Muscle of arm (tissue), 14 donors: ENCODE results near the gene OR2V1. TPM values are rescaled to one million over a fixed set of nuclear protein-coding genes. Genes with fewer than 3 reads are reported as not detected.
"Not testable (repeated sequence)": the region's sequence is repeated elsewhere in the genome, so short reads cannot be mapped to it uniquely, and the experiment has no call there.

ENCODE experiments used
- DNase-seq: peaks from one replicate; pipeline ENCODE4 v3.0.0-alpha.2; 2013
- long read RNA-seq, 11 donors: transcript quantifications; one replicate each; lab custom pipeline, GENCODE V29; 2026
- polyA plus RNA-seq, 12 donors: library from polyadenylated mRNA; unstranded; fragments of 120-200 nt; gene quantifications; one replicate each; pipeline ENCODE4 v1.2.1, GENCODE V29; 2013; ENCODE audit not compliant: insufficient read length in 12 of 12

The OR2V1 gene, protein sequence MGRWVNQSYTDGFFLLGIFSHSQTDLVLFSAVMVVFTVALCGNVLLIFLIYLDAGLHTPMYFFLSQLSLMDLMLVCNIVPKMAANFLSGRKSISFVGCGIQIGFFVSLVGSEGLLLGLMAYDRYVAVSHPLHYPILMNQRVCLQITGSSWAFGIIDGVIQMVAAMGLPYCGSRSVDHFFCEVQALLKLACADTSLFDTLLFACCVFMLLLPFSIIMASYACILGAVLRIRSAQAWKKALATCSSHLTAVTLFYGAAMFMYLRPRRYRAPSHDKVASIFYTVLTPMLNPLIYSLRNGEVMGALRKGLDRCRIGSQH
- not detected for polyA plus RNA-seq
- long read RNA-seq, donor 1: 0 reads
- long read RNA-seq, donor 2: 0 reads
- long read RNA-seq, donor 3: 0 reads
- long read RNA-seq, donor 4: 0 reads
- long read RNA-seq, donor 5: 0 reads
- long read RNA-seq, donor 6: 0 reads
- long read RNA-seq, donor 7: 0 reads
- long read RNA-seq, donor 8: 0 reads
- long read RNA-seq, donor 9: 0 reads
- long read RNA-seq, donor 10: 0 reads
- long read RNA-seq, donor 11: 0 reads

DNA sequence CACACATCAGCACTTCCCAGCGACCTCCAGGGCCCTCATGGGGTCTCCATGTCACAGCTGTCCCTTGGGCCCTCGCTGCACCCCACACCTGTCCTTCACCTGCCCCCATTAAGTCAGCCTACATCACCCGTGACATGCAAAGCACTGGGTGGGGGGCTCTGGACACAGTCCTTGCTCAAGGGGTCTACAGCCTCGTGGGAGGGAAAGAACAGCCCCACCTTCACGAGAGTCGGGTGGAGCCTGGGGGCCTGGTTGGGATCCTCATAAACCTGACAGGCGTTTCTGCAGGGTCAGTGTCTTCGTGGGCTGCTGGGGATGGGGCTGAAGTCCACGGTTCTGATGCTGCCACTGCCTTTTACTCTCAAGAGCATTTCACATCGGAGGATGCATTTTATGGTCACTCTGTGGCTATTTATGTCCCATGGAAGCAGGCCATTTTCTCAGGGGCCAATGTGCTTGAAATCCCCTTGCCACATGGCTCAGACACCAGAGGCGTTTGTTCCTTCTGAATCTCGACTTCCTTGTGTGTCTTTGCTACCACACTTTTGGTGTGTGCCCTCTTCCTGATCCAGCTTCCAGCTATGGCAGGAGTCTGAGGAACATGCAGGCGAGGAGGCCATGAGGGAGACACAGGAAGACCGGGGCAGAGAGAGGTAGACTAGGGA is at the start of gene OR2V1:
Gene OR2V1, minus strand, starts transcription at position 338 of the 665 bp plus-strand sequence. CDS start 5,865 bp downstream, outside the sequence.
- DNase-seq: no peak

DNA sequence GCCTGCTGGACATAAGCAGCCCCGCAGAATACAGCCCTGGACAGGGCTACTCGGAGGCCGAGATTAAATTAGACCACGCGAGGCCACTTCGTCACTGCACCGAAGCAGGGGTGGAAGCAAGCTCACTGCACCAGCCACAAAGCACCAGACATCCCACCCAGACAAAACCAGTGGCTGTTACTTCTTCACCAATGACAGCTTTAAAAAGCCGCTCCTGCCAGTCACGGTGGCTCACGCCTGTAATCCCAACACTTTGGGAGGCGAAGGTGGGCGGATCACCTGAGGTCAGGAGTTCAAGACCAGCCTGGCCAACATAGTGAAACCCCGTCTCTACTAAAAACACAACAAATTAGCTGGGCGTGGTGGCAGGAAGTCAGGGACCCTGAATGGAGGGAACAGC is 46.6 kb upstream of the OR2V1 start:
- DNase-seq: not testable (repeated sequence)

DNA sequence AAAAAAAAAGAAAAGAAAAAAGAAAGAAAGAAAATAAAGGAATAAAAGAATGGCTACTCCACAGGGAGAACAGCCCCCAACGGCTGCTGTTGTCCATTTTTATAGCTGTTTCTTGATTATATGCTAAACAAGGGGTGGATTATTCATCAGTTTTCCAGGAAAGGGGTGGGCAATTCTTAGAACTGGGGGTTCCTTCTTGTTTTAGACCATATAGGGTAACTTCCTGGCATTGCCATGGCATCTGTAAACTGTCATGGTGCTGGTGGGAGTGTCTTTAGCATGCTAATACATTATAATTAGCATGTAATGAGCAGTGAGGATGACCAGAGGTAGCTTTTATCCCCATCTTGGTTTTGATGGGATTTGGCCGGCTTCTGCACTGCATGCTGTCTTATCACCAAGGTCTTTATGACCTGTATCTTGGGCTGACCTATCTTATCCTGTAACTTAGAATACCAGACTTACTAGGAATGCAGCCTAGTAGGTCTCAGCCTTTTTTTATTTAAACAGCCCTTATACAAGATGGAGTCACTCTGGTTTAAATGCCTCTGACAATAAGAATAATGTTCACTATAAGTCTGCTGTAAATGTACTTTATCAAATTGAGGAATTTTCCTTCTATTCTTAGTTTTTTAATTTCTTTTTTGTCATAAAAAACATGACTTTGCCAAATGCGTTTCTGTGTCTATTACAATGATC is 45.4 kb upstream of the OR2V1 start:
- DNase-seq: no peak

DNA sequence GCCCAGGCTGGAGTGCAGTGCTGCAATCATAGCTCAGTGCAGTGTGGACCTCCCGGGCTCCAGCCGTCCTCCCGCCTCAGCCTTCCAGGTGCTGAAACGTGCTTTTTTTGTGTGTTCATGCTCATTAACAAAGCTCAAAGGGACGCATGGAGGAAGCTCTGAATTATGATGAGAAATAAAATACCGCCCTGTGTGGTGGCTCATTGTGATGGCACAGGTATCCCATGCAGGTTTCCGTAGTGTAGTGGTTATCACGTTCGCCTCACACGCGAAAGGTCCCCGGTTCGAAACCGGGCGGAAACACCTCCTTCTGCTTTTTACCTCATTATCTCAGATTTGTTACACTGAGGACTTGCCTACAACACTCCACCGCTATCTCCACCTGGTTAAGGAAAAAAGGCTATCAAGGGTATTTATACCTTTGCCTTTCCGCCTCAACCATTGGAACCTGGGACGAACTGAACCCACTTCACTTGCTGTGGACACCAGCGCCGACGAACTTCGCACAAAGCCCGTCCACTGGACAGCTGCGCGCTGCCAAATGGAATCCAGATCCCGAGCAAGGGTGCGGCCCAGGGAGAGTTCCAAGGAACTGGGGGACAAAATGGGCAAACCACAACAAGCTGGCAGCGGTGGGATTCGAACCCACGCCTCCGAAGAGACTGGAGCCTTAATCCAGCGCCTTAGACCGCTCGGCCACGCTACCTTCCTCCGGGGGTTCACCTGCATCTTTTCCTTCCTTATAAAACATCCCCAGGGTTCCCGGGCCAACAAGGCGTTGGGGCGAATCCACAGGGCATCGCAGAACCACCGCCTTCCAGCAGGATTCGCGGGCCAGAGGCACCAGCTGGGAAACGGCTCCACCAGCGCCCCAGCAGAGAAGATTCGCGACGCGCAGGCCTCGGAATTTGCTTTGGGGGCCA is 42.7 kb upstream of the OR2V1 start:
- DNase-seq: no peak

DNA sequence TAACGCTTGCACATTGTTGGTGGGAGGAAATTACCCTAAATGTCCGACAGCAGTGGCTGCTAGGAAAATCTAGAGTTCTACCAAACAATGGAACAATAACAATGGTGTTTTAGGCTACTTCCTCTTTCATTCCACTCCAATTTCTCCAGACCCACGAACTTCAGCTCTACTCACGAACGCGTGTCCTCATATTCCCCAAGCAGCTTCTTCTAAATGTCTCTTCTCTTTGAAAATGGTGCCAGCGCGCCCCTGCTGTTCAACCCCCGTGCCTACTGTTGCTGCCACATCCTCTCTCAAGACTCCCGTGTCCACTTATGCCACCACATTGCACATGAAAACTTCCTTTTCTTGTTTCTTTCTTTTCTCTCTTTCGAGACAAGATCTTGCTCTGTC is 42.1 kb upstream of the OR2V1 start:
- no peak for DNase-seq

DNA sequence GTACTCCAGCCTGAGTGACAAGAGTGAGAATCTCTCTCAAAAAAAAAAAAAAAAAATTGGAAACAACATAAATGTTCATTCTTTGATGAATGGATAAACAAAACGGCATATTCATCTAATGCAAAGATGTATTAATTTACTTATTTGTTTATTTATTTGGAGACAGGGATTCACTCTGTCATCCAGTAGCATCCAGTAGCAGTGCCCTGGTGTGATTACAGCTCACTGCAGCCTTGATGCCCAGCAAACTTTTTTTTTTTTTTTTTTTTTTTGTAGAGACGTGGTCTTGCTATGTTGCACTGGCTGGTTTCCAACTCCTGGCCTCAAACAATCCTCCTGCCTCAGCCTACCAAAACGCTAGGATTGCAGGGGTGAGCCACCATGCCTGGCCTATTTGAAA is 40.8 kb upstream of the OR2V1 start:
- no peak for DNase-seq

DNA sequence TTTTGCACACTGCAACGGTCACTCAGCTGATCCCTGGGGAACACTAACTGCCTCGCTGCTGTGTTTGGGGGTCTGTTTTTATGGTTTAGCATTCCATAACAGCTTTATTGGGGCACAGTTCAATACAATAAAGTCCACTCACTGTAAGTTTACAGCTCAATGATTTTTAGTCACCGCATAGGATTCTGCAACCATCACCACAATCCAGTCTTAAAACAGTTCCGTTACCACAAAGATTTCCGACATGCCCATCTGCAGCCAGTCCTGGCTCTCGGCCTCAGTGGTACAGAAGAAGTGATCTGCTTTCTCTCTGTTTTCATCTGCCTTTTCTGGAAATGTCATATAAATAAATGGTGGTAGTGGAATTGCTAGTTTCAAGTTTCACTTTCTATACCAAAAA is 40.0 kb upstream of the OR2V1 start:
- DNase-seq: no peak

DNA sequence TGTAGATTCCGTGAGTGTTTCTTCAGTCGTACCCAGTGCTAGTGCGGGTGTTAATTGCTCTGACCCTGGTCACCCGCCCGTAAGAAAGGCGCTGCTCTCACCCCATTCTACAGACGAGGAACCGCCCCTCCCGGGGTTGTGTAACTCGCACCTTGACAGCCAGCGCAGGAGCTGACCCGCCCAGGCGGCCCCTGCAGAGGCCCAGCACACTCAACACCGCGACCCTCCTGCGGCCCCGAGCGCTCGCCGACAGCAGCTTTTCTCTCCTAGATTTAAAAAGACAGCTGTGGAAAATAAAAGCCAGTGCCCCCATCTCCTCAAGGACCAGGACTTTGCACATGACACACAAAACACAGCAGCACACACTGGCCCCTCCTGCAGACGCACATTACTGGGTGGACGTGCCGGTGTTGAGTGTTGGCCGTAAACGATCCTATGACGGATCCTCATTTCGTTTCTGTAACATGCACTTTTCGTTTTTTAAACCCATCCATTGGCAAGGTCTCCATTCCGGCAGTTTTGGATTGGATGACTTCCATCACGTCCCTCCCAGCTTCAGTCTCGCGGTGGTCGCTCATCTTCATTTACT is 39.4 kb upstream of the OR2V1 start:
- DNase-seq: no peak

DNA sequence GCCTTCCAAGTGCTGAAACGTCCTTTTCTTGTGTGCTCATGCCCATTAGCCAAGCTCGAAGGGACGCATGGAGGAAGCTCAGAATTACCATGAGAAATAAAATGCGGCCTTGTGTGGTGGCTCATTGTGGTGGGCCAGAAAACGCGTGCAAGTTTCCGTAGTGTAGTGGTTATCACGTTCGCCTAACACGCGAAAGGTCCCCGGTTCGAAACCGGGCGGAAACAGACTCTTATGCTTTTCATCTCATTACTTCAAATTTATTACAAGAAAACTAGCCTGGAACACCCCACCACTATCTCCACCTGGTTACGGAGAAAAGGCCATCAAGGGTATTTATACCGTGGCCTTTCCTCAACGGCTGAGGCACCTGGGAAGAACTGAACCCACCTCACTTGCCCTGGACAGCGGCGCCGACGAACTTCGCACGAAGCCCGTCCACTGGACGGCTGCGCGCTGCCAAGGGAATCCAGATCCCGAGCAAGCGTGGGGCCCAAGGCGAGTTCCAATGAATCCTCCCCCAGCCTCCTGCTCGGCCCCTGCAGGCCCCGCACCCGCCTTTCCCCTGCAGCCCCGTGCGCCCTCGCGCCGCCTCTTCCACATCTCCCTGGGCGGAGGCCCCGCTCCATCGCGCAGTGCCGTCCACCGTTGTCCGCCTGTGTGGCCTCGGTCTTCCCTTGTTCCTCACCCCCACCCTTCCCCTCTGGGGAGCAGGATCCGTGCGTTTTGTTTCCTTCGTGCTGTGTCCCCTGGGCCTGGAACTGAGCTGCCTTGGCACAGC is 38.7 kb upstream of the OR2V1 start:
- not testable (repeated sequence) for DNase-seq

DNA sequence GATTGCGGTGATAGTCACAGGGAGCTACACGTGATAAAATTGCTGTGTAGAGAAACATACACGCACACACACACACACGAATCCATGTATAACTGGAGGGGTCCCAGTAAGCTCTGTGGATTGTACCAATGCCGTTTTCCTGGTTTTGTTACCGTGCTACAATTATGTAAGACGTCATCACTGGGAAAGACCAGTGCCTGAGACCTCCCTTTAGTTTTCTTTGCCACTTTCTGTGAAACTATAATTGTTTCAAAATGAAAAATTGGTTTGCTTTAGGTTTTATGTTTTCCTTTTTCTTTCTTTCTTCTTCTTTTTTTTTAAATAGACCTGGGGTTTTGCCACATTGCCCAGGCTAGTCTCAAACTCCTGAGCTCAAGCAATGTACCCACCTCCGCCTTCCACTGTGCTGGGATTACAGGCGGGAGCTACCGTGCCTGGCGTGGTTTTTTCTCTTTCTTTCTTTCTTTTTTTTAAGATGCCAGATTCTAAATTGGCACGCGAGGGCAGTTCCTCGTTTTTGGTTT is 37.7 kb upstream of the OR2V1 start:
- no peak for DNase-seq

DNA sequence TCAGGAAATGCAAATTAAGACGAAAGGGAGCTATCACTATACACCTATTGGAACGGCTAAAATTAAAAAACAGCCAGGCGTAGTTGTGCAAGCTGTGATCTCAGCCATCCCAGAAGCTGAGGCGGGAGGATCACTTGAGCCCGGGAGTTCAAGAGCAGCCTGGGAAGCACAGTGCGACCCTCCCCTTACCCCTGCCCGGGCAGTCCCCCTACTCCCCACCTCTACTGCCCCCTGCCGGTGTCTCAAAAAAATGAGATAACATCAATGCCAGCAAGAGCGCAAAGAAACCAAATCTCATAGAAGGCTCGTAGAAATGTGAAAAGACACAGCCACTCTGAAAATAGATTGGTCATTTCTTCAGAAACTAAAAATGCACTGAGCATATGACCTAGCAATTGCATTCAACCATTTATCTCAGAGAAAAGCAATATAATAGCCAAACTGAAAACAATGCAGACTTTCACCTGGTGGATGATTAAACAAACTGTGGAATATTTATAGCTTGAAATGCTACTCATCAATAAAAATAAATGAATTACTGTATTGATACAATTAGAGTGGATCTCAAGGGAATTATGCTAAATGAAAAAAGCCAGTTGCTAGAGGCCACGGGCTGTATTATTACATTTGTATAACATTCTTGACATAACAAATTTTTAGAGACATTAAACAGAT is 37.0 kb upstream of the OR2V1 start:
- no peak for DNase-seq

DNA sequence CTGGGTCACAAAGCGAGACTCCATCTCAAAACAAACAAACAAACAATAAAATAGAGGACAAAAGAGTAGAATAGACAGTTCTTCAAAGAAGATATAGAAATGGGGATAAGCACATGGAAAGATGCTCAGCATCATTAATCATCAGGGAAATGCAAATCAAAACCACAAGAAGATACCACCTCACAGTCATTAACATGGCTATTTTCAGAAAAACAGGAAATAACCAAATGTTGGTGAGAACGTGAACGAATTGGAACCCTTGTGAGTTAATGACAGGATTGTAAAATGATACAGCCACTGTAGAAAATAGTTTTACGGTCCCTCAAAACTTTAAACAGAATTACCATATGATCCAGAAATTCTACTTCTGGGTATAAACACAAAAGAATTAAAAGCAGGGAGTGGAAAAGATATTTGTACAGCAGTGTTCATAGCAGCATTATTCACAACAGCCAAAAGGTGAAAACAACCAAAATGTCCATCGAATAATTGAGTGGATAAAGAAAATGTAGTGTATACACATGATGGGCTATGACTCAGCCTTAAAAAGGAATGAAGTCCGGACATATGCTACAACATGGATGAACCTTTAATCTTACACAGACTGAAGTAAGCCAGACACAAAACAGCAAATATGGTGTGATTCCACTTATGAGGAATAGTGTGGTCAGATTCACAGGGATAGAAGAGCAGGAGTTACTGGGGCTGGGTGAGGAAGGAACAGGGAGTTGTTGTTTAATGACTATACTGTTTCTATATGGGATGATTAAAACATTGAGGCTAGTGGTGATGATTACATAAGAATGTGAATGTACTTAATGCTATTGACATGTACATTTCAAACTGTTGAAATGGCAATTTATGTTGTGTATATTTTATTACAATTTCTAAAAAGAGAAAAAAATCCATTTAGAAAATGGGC is 36.1 kb upstream of the OR2V1 start:
- no peak for DNase-seq

DNA sequence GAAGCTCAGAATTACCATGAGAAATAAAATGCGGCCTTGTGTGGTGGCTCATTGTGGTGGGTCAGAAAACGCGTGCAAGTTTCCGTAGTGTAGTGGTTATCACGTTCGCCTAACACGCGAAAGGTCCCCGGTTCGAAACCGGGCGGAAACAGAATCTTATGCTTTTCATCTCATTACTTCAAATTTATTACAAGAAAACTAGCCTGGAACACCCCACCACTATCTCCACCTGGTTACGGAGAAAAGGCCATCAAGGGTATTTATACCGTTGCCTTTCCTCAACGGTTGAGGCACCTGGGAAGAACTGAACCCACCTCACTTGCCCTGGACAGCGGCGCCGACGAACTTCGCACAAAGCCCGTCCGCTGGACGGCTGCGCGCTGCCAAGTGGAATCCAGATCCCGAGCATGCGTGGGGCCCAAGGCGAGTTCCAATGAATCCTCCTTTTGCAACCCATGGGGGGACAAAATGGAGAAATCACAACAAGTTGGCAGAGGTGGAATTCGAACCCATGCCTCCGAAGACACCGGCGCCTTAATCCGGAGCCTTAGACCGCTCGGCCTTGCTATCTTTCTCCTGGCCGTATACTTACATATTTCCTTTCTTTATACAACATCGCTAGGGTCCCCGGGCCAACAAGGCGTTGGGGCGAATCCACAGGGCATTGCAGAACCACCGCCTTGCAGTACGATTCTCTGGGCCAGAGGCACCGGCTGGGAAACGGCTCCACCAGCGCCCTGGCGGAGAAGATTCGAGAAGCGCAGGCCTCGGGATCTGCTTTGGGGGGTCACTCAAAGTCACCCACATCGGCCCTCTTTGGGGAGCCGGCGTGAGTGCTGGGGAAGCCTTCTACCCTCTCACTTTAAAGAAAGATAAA is 33.3 kb upstream of the OR2V1 start:
- no peak for DNase-seq

DNA sequence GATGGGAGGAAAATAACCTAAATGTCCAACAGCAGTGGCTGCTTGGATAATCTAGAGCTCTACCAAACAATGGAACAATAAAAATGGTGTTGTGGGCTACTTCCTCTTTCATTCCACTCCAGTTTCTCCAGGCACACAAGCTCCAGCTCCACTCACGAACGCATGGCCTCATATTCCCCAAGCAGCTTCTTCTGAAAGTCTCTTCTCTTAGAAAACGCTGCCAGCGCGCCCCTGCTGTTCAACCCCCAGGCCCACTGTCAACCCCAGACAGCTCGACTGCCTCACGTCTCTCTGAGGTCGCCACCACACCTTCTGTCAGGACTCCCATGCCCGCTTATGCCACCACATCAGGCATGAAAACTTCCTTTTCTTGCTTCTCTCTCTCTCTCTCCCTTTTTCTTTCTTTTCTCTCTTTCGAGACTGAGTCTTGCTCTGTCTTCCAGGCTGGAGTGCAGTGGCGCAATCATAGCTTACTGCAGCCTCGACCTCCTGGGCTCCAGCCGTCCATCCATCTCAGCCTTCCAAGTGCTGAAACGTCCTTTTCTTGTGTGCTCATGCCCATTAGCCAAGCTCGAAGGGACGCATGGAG is 32.6 kb upstream of the OR2V1 start:
- no peak for DNase-seq

DNA sequence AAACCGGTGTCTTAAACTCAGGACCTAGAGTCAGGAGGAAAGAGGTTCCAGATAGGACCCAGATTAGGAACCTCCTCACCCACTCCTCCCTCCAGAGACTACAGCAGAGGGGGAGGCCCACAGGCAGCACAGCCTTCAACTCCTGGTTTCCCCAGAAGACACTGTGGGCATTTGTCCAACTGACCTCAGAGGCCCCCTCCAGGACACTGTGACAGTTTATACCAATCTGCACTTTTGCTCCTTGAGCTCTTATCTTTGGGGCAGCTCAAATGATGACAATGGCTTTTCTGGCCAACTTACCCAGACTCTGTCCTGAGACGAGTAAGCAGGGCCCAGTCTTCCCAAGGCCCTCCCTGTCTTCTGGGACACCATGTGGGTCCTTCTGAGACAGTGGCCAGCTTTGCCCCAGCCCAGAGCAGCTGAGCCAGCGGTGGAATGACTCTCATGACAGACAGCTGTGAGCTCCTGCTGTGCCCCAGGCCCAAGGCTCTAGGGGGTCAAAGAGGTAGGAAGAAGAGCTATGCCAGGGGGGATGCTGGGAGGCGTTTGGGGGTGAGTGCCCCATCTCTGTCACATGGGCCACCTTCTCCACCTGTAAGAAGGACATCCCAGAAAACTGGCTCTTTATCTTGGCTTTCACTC is 30.7 kb upstream of the OR2V1 start:
- DNase-seq: no peak
